ENCODE results near the gene CBFA2T3. TPM values are rescaled to one million over a fixed set of nuclear protein-coding genes. Genes with fewer than 3 reads are reported as not detected.

Gene CBFA2T3
- total RNA-seq, 1 experiment from 2014 or later, result 2.1 TPM

DNA sequence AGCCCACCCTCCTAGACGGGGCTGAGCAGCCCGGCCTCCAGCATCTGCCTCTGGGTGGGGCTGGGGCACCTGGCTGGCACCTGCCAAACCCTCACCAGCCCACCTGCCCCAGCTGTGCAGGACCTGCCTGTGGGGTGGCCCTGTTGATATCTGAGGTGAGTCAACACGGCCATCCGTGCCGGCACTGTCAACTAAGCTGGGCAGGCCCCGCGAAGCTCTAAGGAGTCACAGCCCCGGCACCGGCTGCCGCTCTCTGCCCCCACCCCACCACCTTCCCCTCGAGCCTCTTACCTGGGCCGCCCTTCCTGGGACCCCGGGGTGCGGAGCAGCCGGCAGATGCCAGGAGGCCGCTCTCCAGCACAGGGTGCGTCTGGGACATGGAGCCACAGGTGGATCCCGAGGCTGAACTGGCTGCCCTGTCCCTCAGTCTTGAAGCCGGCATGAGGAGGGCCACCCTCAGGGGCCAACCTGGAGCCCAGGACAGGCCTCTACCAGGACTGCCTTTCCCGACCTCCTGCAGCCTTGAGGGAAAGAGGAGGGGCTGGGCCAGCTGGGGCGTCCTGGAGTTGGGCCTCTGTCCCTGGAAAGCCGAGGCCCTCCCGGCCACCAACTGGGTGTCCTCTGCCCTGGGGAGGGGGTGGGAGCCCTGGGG, 515 bp downstream of the CBFA2T3 start:
- Histone ChIP-seq H3K27me3 (replicated peaks; ENCODE audit: control insufficient read depth, insufficient read depth, low read length) (no peaks in the 10 kb centered on the region; the same call in 1 of the 2 replicates), H3K4me3 (ENCODE audit: low read depth, low read length) (no peak overlapping the region), H3K4me1 (no peaks in the 10 kb centered on the region), H3K9me3 (no peaks in the 10 kb centered on the region), H3K36me3 (ENCODE audit: control insufficient read depth, insufficient read depth, low read length) (no peaks in the 10 kb centered on the region)
- Mint-ChIP-seq H3K27ac (ENCODE audit: unreplicated experiment) (no peak overlapping the region), H3K27me3 (ENCODE audit: insufficient read depth, unreplicated experiment) (peaks cover 26% of the 10 kb centered on the region), H3K4me1 (ENCODE audit: low read depth, unreplicated experiment) (no peaks in the 10 kb centered on the region), H3K9me3 (ENCODE audit: unreplicated experiment) (no peaks in the 10 kb centered on the region), H3K36me3 (ENCODE audit: insufficient read depth, unreplicated experiment) (no peaks in the 10 kb centered on the region), H3K4me3 (ENCODE audit: unreplicated experiment) (no peak overlapping the region)
- POLR2A ChIA-PET, result no interaction called here
- DNase-seq, result no peak
- TF ChIP-seq, protein P1, sequence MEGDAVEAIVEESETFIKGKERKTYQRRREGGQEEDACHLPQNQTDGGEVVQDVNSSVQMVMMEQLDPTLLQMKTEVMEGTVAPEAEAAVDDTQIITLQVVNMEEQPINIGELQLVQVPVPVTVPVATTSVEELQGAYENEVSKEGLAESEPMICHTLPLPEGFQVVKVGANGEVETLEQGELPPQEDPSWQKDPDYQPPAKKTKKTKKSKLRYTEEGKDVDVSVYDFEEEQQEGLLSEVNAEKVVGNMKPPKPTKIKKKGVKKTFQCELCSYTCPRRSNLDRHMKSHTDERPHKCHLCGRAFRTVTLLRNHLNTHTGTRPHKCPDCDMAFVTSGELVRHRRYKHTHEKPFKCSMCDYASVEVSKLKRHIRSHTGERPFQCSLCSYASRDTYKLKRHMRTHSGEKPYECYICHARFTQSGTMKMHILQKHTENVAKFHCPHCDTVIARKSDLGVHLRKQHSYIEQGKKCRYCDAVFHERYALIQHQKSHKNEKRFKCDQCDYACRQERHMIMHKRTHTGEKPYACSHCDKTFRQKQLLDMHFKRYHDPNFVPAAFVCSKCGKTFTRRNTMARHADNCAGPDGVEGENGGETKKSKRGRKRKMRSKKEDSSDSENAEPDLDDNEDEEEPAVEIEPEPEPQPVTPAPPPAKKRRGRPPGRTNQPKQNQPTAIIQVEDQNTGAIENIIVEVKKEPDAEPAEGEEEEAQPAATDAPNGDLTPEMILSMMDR (IDR thresholded peaks at IDR 0.05; ENCODE audit: insufficient read depth in 1 of 2, low read depth in 1 of 2, low read length in 1 of 2, severe bottlenecking in 1 of 2, unreplicated experiment in 1 of 2), result no peak
- CTCF ChIA-PET, result interaction anchor here (0.9 kb wide), 1 partner anchor 239 kb away, joined by 3 read pairs; no protein-coding TSS in a partner anchor
- intact Hi-C loops (cut with micrococcal nuclease; ENCODE audit: unreplicated experiment), result no loop called here
- no TSS peak for BruUV-seq (replicated peaks)

DNA sequence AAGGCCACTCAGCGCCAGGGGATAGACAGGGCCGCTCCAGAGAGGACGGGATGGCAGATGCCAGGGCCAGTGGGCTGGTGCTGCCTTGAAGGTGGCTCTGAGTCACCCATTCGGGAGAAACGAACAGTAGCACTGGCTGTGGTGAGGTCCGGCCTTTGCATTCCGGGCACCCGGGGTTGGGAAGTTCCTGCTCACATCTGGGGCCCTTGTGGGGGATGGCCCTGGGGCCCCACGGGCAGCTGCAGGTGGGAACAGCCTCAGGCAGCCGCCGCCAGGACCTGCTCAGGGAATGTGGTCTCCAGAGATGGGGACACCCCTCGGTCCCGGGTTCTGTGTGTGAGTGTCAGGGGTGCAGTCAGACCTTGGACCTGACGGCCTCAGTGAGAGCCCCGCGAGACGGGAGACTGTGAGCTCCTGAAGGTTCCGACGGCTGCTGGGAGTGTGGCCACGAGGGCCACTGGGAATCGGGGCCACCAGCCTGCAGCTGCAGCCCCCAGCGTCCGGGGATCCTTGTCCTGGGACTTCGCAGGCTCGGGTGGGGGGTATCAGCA, 1.4 kb downstream of the CBFA2T3 start:
- Mint-ChIP-seq H3K4me3 (ENCODE audit: unreplicated experiment) (no peak overlapping the region), H3K36me3 (ENCODE audit: insufficient read depth, unreplicated experiment) (no peaks in the 10 kb centered on the region), H3K4me1 (ENCODE audit: low read depth, unreplicated experiment) (no peaks in the 10 kb centered on the region), H3K27me3 (ENCODE audit: insufficient read depth, unreplicated experiment) (peaks cover 26% of the 10 kb centered on the region), H3K9me3 (ENCODE audit: unreplicated experiment) (no peaks in the 10 kb centered on the region), H3K27ac (ENCODE audit: unreplicated experiment) (no peak overlapping the region)
- BruUV-seq (replicated peaks), result no TSS peak
- no peaks in the 10 kb centered on the region; the same call in 1 of the 2 replicates for H3K27me3 ChIP-seq (replicated peaks; ENCODE audit: control insufficient read depth, insufficient read depth, low read length)
- POLR2A ChIA-PET, result no interaction called here
- H3K36me3 ChIP-seq (ENCODE audit: control insufficient read depth, insufficient read depth, low read length), result no peaks in the 10 kb centered on the region
- H3K4me1 ChIP-seq, result no peaks in the 10 kb centered on the region
- DNase-seq, result no peak
- no peaks in the 10 kb centered on the region for H3K9me3 ChIP-seq
- no peak overlapping the region for H3K4me3 ChIP-seq (ENCODE audit: low read depth, low read length)
- CTCF ChIA-PET, result no interaction called here
- intact Hi-C loops (cut with micrococcal nuclease; ENCODE audit: unreplicated experiment), result no loop called here
- TF ChIP-seq, protein P1 (IDR thresholded peaks at IDR 0.05; ENCODE audit: insufficient read depth in 1 of 2, low read depth in 1 of 2, low read length in 1 of 2, severe bottlenecking in 1 of 2, unreplicated experiment in 1 of 2), result no peak

DNA sequence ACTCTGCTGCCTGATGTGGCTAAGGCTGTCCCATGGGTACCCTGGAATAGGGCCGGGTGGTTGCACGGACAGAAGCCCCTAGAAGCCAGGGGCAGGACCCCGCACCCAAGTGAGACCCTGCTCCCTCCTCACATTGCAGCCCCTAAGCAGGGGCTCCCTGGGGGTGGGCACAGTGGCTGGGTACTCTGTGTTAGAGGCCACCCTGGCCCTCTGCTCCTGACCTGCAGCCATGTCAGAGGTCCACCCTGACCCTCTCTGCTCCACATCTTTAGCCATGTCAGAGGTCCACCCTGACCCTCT, 2.1 kb downstream of the CBFA2T3 start:
- BruUV-seq (replicated peaks), result no TSS peak
- H3K4me3 ChIP-seq (ENCODE audit: low read depth, low read length), result no peak overlapping the region
- H3K9me3 ChIP-seq, result no peaks in the 10 kb centered on the region
- Mint-ChIP-seq H3K27ac (ENCODE audit: unreplicated experiment) (no peak overlapping the region), H3K36me3 (ENCODE audit: insufficient read depth, unreplicated experiment) (no peaks in the 10 kb centered on the region), H3K27me3 (ENCODE audit: insufficient read depth, unreplicated experiment) (peaks cover 26% of the 10 kb centered on the region), H3K4me3 (ENCODE audit: unreplicated experiment) (no peak overlapping the region), H3K4me1 (ENCODE audit: low read depth, unreplicated experiment) (no peaks in the 10 kb centered on the region), H3K9me3 (ENCODE audit: unreplicated experiment) (no peaks in the 10 kb centered on the region)
- CTCF ChIA-PET, result no interaction called here
- H3K36me3 ChIP-seq (ENCODE audit: control insufficient read depth, insufficient read depth, low read length), result no peaks in the 10 kb centered on the region
- DNase-seq, result no peak
- intact Hi-C loops (cut with micrococcal nuclease; ENCODE audit: unreplicated experiment), result no loop called here
- no peaks in the 10 kb centered on the region; the same call in 1 of the 2 replicates for H3K27me3 ChIP-seq (replicated peaks; ENCODE audit: control insufficient read depth, insufficient read depth, low read length)
- TF ChIP-seq, protein P1 (IDR thresholded peaks at IDR 0.05; ENCODE audit: insufficient read depth in 1 of 2, low read depth in 1 of 2, low read length in 1 of 2, severe bottlenecking in 1 of 2, unreplicated experiment in 1 of 2), result no peak
- POLR2A ChIA-PET, result no interaction called here
- H3K4me1 ChIP-seq, result no peaks in the 10 kb centered on the region

Data from Caco-2 (cell line).